GM18505 (cell line): Measurements from ENCODE around the gene NECTIN2.

Source experiments
- ATAC-seq: cut with Tn5 transposase; IDR thresholded peaks from one replicate; pipeline ENCODE4 v1.9.1; 2021; ENCODE audit not compliant: unreplicated experiment
- POLR2A ChIP-seq: IDR thresholded peaks from 4 replicates; pipeline ENCODE4 v1.6.1; 2011; ENCODE audit warnings: borderline replicate concordance; ENCODE audit not compliant: insufficient read depth, insufficient read length; ENCODE audit errors: extremely low read depth

The NECTIN2 gene

DNA sequence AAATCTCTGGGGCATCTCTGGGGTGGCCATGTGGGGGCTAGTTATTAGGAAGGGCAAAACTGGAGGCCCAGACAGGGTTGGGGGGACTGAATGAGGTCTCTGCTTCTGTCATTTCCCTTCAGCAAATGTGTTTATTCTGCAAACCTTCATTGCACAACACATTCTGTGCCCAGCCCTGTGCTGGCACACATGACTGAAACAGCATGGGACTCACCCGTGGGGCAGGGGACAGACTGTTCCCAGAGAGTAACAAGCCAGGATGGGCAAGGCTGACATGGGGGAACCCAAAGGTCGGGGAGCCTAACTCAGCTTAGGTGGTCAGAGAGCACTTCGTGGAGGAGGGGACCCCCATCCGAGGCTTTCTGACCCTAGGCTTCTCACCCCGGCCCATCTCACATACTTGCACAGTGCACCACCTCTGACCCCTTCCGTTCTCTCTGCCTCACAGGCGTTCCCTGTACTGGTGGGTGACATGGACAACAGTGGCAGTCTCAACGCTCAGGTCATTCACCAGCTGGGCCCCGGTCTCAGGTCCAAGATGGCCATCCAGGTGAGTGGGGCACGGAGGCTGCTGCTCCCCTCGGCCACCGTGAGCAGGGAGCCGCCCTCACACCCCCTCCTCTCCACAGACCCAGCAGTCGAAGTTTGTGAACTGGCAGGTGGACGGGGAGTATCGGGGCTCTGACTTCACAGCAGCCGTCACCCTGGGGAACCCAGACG lies 47.4 kb downstream of the NECTIN2 start:
- no peak for TF ChIP-seq POLR2A
- no peak for ATAC-seq

DNA sequence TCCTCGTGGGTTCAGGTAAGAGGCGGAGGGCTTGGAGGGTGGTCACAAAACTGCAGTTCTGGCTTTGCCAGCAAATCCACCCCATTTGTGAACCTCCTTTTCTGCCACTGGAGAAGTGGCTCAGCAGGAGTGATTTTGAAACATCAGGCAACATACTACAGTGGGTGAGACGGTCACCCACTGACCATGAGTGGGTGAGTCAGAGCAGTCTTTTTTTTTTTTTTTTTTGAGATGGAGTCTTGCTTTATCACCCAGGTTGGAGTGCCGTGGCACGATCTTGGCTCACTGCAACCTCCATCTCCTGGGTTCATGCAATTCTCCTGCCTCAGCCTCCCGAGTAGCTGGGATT lies 47.9 kb downstream of the NECTIN2 start:
- no peak for ATAC-seq

DNA sequence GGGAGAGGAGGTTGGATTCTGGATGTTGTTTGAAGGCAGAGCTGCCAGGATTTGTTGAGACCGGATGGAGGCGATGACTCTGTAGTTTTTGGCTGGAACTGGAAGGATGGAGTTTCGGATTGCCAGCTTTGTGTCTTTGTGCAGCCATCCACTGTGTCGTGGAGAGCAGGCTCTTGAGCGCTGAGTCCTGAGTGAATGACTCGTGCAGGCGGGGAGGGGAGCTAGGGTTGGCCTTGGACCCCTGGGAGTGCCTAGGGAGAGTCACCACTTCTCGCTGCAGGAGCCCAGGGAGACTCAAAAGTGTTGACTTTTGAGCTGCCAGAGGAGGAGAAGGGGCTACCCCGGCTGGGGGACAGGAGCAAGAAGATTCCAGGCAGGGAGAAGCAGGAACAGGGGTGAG lies 48.8 kb downstream of the NECTIN2 start:
- TF ChIP-seq POLR2A, result no peak
- no peak for ATAC-seq

More for the DNA sequence above, 47.9 kb downstream of the NECTIN2 start:
- TF ChIP-seq POLR2A, result no peak

DNA sequence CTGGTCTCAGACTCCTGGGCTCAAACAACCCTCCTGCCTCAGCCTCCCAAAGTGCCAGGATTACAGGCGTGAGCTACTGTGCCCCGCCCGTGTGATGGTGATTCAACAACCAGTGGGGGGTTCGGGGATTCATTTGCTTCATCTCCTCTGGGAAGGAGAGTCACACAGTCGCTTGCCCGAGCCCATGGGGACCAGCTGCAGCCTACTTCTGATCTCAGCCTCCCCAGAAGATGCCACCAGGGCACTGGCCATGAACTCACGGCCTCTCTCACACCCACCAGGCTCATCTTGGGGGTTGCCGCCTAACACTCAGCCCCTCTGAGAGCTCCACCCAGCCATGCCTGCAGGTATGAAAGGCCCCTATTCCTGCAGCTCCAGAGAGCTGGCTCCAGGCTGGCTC lies 51.7 kb downstream of the NECTIN2 start:
- ATAC-seq, result no peak
- no peak for TF ChIP-seq POLR2A

DNA sequence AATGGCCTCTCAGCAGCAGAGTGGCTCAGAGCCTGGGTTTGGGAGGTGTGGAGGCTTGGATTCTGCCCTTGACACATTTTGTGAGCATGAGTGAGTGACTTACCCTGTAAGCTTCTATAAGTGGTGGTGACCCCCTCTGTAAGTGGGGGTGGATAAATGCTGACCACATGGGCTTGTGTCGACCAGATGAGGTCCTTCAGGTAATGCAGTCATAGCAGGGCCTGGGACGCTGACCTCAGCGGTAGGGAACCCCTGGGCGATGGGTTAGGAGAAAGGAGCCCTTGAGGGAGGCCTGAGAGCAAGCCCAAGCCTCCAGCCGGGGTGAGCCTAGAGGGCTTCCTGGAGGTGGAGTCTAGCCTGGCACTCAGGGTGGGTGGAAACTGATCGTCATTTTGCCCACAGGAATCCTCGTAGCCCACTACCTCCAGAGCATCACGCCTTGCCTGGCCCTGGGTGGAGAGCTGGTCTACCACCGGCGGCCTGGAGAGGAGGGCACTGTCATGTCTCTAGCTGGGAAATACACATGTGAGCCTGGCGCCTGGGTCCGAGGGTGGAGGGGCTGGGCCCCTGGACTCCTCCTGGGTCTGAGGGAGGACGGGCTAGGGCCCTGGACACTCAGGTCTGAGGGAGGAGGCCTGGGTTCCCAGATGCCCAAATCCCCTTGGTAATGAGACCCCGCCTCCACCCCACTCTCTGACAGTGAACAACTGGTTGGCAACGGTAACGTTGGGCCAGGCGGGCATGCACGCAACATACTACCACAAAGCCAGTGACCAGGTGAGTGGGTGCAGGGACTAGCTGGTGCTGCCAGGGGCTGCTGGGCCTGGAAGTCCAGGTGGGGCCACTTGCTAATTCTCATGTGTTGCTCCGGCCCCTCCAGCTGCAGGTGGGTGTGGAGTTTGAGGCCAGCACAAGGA lies 54.5 kb downstream of the NECTIN2 start:
- no peak for TF ChIP-seq POLR2A
- ATAC-seq, result no peak

DNA sequence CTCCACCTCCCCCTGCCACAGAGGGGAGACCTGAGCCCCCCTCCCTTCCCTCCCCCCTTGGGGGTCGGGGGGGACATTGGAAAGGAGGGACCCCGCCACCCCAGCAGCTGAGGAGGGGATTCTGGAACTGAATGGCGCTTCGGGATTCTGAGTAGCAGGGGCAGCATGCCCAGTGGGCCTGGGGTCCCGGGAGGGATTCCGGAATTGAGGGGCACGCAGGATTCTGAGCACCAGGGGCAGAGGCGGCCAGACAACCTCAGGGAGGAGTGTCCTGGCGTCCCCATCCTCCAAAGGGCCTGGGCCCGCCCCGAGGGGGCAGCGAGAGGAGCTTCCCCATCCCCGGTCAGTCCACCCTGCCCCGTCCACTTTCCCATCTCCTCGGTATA lies 57.1 kb downstream of the NECTIN2 start:
- no peak for TF ChIP-seq POLR2A
- ATAC-seq, result no peak

DNA sequence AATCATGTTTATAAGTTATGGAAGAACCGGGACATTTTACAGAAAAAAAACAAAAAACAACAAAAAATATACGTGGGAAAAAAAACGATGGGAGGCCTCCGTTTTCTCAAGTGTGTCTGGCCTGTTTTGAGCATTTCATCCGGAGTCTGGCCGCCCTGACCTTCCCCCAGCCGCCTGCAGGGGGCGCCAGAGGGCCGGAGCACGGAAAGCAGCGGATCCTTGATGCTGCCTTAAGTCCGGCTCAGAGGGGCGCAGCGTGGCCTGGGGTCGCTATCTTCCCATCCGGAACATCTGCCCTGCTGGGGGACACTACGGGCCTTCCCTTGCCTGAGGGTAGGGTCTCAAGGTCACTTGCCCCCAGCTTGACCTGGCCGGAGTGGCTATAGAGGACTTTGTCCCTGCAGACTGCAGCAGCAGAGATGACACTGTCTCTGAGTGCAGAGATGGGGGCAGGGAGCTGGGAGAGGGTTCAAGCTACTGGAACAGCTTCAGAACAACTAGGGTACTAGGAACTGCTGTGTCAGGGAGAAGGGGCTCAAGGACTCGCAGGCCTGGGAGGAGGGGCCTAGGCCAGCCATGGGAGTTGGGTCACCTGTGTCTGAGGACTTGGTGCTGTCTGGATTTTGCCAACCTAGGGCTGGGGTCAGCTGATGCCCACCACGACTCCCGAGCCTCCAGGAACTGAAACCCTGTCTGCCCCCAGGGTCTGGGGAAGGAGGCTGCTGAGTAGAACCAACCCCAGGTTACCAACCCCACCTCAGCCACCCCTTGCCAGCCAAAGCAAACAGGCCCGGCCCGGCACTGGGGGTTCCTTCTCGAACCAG lies 57.7 kb downstream of the NECTIN2 start:
- TF ChIP-seq POLR2A, result no peak
- ATAC-seq, result no peak

DNA sequence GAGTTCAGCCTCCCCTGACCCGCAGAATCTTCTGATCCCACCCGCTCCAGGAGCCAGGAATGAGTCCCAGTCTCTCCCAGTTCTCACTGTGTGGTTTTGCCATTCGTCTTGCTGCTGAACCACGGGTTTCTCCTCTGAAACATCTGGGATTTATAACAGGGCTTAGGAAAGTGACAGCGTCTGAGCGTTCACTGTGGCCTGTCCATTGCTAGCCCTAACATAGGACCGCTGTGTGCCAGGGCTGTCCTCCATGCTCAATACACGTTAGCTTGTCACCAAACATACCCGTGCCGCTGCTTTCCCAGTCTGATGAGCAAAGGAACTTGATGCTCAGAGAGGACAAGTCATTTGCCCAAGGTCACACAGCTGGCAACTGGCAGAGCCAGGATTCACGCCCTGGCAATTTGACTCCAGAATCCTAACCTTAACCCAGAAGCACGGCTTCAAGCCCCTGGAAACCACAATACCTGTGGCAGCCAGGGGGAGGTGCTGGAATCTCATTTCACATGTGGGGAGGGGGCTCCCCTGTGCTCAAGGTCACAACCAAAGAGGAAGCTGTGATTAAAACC lies 58.4 kb downstream of the NECTIN2 start:
- no peak for TF ChIP-seq POLR2A
- no peak for ATAC-seq

DNA sequence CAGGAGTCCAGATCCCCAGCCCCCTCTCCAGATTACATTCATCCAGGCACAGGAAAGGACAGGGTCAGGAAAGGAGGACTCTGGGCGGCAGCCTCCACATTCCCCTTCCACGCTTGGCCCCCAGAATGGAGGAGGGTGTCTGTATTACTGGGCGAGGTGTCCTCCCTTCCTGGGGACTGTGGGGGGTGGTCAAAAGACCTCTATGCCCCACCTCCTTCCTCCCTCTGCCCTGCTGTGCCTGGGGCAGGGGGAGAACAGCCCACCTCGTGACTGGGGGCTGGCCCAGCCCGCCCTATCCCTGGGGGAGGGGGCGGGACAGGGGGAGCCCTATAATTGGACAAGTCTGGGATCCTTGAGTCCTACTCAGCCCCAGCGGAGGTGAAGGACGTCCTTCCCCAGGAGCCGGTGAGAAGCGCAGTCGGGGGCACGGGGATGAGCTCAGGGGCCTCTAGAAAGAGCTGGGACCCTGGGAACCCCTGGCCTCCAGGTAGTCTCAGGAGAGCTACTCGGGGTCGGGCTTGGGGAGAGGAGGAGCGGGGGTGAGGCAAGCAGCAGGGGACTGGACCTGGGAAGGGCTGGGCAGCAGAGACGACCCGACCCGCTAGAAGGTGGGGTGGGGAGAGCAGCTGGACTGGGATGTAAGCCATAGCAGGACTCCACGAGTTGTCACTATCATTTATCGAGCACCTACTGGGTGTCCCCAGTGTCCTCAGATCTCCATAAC lies 59.5 kb downstream of the NECTIN2 start, which contains the start of gene APOE:
APOE (plus strand) TSS at position 360 of the 724 bp plus-strand sequence. CDS start 829 bp downstream, outside the sequence.
- ATAC-seq, result no peak
- no peak for TF ChIP-seq POLR2A

DNA sequence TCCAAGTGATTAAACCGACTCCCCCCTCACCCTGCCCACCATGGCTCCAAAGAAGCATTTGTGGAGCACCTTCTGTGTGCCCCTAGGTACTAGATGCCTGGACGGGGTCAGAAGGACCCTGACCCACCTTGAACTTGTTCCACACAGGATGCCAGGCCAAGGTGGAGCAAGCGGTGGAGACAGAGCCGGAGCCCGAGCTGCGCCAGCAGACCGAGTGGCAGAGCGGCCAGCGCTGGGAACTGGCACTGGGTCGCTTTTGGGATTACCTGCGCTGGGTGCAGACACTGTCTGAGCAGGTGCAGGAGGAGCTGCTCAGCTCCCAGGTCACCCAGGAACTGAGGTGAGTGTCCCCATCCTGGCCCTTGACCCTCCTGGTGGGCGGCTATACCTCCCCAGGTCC lies 61.5 kb downstream of the NECTIN2 start:
- no peak for ATAC-seq
- no peak for TF ChIP-seq POLR2A

DNA sequence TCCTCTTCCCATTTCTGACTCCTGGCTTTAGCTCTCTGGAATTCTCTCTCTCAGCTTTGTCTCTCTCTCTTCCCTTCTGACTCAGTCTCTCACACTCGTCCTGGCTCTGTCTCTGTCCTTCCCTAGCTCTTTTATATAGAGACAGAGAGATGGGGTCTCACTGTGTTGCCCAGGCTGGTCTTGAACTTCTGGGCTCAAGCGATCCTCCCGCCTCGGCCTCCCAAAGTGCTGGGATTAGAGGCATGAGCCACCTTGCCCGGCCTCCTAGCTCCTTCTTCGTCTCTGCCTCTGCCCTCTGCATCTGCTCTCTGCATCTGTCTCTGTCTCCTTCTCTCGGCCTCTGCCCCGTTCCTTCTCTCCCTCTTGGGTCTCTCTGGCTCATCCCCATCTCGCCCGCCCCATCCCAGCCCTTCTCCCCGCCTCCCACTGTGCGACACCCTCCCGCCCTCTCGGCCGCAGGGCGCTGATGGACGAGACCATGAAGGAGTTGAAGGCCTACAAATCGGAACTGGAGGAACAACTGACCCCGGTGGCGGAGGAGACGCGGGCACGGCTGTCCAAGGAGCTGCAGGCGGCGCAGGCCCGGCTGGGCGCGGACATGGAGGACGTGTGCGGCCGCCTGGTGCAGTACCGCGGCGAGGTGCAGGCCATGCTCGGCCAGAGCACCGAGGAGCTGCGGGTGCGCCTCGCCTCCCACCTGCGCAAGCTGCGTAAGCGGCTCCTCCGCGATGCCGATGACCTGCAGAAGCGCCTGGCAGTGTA lies 62.2 kb downstream of the NECTIN2 start:
- no peak for TF ChIP-seq POLR2A
- ATAC-seq, result no peak

DNA sequence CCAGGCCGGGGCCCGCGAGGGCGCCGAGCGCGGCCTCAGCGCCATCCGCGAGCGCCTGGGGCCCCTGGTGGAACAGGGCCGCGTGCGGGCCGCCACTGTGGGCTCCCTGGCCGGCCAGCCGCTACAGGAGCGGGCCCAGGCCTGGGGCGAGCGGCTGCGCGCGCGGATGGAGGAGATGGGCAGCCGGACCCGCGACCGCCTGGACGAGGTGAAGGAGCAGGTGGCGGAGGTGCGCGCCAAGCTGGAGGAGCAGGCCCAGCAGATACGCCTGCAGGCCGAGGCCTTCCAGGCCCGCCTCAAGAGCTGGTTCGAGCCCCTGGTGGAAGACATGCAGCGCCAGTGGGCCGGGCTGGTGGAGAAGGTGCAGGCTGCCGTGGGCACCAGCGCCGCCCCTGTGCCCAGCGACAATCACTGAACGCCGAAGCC lies 62.8 kb downstream of the NECTIN2 start:
- TF ChIP-seq POLR2A, result no peak

More for the DNA sequence above, 62.8 kb downstream of the NECTIN2 start:
- ATAC-seq, result no peak
